Heart left ventricle (tissue), 13 donors: ENCODE results near the gene TEX2.

ENCODE experiments used
- POLR2A ChIP-seq, 2 donors: fragments of 450-650 bp; IDR thresholded peaks; one replicate each; pipeline ENCODE4 v1.6.1; 2017; ENCODE audit warnings: antibody characterized with exemption in 2 of 2, mild to moderate bottlenecking in 2 of 2, moderate library complexity in 2 of 2
- TF ChIP-seq, protein P1 (sequence below), 12 donors: fragments of 200-600 bp; sonication (generic) in 4 of 12; IDR thresholded peaks; one replicate each; pipeline versions ENCODE4 v1.5.0 to v1.8.0; 2018 to 2022; ENCODE audit warnings: antibody characterized with exemption in 12 of 12, mild to moderate bottlenecking in 5 of 12
- donor health status: ischemic (EF 13 %, LVEDD 7.1; RV severe dilation, severe dysfunction).
- donor health status: DM: no; HTN: yes; CAD: no.
- donor health status: DM: no; HTN: no; CAD: no.
- donor health status: ischemic (EF 25% LVEDD 6.9; RV normal size, moderate dysfunction).
- donor health status: ischemic (EF 25% LVEDD 5.7; RV mildly dilated, moderate dysfunction).
- donor health status: ischemic (EF 35%, LVEDD 5.7; RV mildly dilated, moderate dysfunction).
- donor health status: nonischemic (EF 11% LVEDD 7.7; RV severe dilation, severe dysfunction).
- donor health status: DM: yes; HTN: yes; CAD: no.
- donor health status: PGD.
- donor health status: ischemic (EF 29% LVEDD 5.4; RV normal size, mild dysfunction).
- donor health status: nonischemic (EF 23%, LVEDD 6.1; RV moderate dilation, normal function).

GRCh38 chr17:64216000-64216337, 47.1 kb downstream of the TEX2 start:
- TF ChIP-seq, protein P1, sequence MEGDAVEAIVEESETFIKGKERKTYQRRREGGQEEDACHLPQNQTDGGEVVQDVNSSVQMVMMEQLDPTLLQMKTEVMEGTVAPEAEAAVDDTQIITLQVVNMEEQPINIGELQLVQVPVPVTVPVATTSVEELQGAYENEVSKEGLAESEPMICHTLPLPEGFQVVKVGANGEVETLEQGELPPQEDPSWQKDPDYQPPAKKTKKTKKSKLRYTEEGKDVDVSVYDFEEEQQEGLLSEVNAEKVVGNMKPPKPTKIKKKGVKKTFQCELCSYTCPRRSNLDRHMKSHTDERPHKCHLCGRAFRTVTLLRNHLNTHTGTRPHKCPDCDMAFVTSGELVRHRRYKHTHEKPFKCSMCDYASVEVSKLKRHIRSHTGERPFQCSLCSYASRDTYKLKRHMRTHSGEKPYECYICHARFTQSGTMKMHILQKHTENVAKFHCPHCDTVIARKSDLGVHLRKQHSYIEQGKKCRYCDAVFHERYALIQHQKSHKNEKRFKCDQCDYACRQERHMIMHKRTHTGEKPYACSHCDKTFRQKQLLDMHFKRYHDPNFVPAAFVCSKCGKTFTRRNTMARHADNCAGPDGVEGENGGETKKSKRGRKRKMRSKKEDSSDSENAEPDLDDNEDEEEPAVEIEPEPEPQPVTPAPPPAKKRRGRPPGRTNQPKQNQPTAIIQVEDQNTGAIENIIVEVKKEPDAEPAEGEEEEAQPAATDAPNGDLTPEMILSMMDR (IDR thresholded peaks at IDR 0.05): no peak
- TF ChIP-seq POLR2A (IDR thresholded peaks at IDR 0.05): no peak
